IMR-90 (cell line): ENCODE measurements around the gene TTC19.

Source experiments
- FOS ChIP-seq: fragments of 150-350 bp; IDR thresholded peaks from 2 replicates; pipeline ENCODE4 v1.6.1; 2016; ENCODE audit warnings: low read depth, low read length
- MAZ ChIP-seq: IDR thresholded peaks from 2 replicates; pipeline ENCODE4 v1.6.1; 2012; ENCODE audit warnings: low read depth, mild to moderate bottlenecking, low read length, improper control_type of control experiment, moderate library complexity, borderline replicate concordance
- POLR2A ChIP-seq: IDR thresholded peaks from 2 replicates; pipeline ENCODE4 v1.6.1; 2012; ENCODE audit warnings: mild to moderate bottlenecking, low read depth, low read length
- RAD21 ChIP-seq: IDR thresholded peaks from 2 replicates; pipeline ENCODE4 v1.6.1; 2012; ENCODE audit warnings: low read length, improper control_type of control experiment
- TF ChIP-seq, protein P1 (sequence below): conservative IDR thresholded peaks from 2 replicates; pipeline ENCODE4 v1.5.1; 2012; ENCODE audit warnings: mild to moderate bottlenecking, low read depth, low read length, improper control_type of control experiment

DNA sequence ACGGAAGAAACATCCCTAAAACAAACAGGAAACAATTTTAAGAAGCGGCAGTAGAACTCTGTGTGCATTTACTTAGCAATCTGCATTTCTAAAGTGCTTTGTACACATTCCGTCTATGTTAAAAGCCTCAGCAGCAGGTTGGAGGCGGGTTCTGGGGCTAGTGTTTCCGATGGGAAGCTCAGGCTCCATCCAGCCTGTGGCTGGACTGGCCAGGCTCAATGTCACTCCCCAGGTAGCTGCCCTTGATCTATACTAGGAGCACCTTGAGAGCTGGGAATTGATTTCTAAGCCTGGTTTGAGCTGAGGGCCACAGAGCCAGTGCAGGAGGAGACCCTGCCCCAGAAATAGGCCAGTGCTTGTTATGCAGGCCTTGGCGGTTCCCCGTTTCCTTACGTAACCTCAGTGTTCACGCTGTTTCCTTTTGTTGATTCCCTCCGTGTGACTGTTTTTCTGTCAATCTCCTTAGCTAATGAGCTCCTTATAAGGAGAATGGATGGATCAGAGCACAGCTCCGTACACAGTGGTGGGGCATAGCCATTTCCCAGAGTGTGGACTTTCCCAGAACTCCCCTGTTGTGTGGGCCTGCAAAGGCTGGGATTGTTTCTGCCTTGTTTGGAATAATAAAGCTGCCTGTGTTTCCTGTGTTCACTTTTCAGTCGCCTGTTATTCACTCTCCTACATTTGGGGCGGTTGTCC is 33.3 kb upstream of the TTC19 start:
- TF ChIP-seq, protein P1, sequence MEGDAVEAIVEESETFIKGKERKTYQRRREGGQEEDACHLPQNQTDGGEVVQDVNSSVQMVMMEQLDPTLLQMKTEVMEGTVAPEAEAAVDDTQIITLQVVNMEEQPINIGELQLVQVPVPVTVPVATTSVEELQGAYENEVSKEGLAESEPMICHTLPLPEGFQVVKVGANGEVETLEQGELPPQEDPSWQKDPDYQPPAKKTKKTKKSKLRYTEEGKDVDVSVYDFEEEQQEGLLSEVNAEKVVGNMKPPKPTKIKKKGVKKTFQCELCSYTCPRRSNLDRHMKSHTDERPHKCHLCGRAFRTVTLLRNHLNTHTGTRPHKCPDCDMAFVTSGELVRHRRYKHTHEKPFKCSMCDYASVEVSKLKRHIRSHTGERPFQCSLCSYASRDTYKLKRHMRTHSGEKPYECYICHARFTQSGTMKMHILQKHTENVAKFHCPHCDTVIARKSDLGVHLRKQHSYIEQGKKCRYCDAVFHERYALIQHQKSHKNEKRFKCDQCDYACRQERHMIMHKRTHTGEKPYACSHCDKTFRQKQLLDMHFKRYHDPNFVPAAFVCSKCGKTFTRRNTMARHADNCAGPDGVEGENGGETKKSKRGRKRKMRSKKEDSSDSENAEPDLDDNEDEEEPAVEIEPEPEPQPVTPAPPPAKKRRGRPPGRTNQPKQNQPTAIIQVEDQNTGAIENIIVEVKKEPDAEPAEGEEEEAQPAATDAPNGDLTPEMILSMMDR: no peak
- TF ChIP-seq POLR2A: no peak
- no peak for TF ChIP-seq MAZ
- no peak for TF ChIP-seq RAD21
- TF ChIP-seq FOS: no peak
